NOMO-1 treated with DMSO at 0.1 percent for 48 hours (cell line): ENCODE results near the gene PNLIP.

ENCODE experiments used
- DNase-seq: peaks from one replicate; lab custom pipeline; 2025; ENCODE audit not compliant: unreplicated experiment; lab: John Stamatoyannopoulos, UW

PNLIP gene

GRCh38 chr10:116567335-116567734, 21.6 kb downstream of the PNLIP start:
- no peak for DNase-seq

GRCh38 chr10:116574797-116575196, 29.1 kb downstream of the PNLIP start:
- DNase-seq: no peak

GRCh38 chr10:116587878-116588591, 42.3 kb downstream of the PNLIP start:
- no peak for DNase-seq

DNA sequence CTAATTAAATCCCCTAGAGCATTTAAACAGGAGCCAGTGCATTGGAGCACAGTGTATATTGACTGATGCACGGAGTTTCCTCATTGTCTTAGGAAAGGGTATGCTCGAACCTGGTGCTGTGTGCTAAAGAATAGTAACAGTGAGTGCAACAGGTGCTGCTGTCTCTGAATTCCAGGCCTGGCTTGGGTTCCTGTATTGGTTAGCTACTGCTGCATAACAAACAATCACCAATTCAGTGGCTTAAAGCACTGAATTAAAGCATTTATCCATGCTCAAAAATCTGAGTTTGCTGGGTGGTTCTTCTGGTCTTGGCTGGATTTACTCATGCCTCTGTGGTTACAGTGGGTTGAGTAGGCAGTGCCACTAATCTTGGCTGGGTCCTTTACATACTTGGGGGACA, 43.3 kb downstream of the PNLIP start:
- DNase-seq: no peak

DNA sequence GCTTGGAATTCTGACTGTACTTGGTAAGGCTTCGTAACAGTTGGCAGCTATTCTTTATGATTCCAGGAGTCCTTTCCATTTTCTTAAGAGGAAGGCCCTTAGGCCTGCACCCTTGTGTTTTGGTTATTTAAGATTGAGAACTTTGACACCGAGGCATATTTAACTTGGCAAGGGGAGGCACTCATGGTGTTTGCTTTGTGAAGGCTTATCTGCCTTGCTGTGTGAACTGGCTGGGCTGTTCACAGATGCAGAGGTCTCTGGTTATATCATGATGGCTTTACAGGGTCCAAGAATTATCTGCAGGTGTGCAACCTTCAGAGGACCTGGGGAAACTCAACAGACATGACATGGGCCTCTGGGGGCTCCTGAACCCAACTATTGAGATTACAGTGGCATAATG, 44.2 kb downstream of the PNLIP start:
- no peak for DNase-seq

DNA sequence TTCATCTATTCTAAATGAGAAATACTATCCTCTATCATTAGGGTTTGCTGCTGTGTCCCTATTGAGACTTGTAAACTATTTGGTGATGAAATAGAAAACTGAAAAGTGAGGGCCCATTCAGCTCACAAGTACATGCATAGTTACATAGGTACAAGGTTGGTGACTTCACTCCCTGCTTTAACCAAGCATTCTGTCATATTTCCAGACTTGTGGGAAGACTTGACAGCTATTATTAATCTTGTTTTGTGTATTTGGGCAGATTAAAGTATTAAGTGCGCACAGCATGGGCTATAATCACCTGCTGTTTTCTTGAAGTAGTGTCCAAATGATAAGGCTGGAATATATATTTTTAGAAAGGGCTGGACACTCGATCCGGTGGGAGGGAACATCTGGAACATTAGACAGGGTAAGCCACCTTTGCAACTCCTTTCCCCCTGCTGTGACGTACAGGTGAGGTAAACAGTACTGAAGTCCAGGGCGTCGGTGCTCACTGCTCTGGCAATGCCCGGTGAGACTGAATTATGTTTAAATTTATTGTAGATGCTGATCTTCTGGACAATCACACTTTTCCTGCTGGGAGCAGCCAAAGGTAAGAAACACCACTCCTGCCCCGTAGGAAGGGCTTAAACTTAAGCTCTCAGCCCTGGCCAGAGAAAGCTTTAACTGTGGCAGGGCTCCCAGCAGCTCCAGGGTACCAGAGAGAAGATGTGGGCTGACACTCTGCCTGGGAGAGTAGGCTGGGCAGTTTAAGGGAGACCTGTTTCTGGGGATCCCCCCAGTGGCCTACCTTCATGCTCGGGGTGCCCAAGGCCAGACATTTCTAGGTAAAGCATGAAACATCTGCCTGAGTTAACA, 45.1 kb downstream of the PNLIP start, which contains the start of gene PNLIPRP1:
Gene PNLIPRP1 (plus strand): TSS at position 370 of the 855 bp plus-strand sequence. CDS start 171 bp downstream, at position 541.
- DNase-seq: no peak

- DNase-seq: no peak
These were observed 47.5 kb downstream of the PNLIP start for GRCh38 chr10:116593139-116593740.

DNA sequence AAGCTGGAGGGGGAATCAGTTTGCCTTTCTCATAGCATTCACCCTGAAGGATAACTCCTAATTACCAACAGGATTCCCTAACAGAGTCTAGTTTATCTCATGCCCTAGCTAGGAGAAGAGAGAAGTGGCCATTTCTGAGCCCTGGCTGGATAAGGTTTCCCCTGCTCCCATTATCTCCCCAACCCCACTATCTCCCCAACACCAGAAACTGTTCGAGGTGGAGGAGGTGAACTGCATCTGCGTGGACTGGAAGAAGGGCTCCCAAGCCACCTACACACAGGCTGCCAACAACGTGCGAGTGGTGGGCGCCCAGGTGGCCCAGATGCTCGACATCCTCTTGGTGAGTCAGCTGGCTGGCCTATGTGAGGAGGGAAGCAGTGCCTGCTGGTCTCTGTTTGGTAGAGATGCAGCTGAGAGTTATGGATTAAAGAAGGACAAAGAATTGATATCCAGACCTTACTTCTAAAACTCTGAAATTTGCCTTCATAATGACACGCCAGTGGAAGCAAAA, 48.8 kb downstream of the PNLIP start:
- no peak for DNase-seq

DNA sequence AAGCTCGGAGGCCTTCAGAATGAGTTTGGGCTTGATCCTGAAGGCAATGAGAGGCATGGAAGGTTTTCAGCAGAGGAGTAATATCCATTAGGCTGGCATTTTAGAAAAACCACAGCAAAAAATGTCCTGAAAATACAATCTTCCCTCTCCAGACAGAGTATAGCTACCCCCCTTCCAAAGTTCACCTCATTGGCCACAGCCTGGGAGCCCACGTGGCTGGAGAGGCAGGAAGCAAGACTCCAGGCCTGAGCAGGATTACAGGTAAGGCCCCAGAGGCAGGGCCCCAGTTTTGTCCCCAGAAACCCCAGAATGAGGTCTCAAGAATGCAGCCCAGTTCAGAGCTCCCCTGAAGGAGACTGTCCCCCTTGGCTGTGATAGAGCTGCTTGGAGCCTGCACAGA, 50.3 kb downstream of the PNLIP start:
- DNase-seq: no peak

DNA sequence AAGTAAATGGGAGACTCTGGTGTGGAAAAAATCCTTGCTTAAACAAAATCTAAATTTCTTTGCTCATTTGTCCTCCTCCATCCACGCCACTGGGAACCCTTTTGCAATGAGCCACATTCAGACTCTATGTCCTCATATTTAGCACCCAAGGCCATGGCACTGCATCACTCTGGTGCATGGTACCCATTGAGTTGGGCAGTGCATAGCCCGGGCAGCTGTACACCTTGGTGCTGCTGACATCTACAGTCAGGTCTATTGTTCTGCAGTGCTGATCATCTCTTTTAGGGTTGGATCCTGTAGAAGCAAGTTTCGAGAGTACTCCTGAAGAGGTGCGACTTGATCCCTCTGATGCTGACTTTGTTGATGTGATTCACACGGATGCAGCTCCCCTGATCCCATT, 51.8 kb downstream of the PNLIP start:
- DNase-seq: no peak

- DNase-seq: no peak
These were observed 52.6 kb downstream of the PNLIP start for GRCh38 chr10:116598329-116598728.

DNA sequence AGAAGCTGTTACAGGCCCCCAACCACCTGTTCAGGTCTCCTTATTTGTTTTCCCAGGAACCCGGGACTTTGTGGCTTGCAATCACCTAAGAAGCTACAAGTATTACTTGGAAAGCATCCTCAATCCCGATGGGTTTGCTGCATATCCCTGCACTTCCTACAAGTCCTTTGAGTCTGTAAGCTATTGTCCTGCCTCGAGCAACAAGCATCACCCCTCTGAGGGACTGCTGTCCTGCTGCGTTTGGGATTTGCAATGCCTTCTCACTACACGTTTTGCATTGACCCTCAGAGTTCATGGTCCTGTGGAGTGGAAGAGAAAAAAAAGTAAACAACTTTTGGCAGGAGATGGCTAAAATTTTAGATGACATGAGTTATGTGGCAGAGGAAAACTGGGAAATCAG, 54.3 kb downstream of the PNLIP start:
- no peak for DNase-seq

GRCh38 chr10:116602648-116603400, 57.1 kb downstream of the PNLIP start:
- DNase-seq: no peak

- DNase-seq: no peak
These were observed 60.3 kb downstream of the PNLIP start for GRCh38 chr10:116606061-116606483.

GRCh38 chr10:116607336-116607735, 61.6 kb downstream of the PNLIP start:
- DNase-seq: no peak

DNA sequence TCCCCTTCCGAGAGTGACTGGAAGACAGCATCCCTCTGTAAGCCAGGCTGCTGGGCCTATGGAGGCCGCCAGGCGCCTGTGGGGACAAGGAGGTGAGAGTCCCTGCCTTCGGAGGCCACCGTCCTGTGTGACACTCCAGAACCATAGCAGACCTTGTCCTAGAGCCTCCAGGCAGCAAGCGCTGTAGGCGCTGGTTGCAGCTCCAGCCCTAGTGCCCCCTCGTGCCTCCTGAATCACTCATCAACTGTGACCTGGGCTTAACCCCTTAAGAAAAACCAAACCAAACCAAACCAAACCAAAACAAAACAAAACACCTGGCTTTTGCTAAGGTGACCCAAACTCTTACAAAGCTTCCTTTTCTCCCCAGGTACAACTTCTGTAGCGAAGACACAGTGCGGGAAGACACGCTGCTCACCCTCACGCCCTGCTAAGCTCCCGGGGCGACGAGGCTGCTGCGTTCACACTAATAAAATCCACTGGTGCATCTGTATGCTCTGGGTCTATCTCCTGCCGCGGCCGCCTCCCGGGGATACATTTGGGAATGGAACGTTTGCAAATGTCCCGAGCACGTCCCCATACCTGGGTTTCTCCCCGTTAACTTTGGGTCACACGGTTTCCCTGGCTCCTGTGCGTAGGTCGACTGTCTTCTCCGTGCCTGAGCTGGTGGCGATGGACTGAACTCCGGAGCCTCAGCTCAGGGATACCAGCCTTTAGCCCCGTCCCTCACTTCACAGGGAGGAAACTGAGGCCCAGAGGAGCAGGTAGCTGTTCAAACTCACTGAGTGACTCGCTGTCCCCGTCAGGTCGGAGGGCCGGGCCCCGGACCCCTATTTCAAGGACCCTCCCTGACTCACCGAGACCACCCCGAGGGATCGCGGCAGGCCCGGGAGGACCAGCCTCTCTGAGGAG, 63.2 kb downstream of the PNLIP start:
- DNase-seq: no peak

DNA sequence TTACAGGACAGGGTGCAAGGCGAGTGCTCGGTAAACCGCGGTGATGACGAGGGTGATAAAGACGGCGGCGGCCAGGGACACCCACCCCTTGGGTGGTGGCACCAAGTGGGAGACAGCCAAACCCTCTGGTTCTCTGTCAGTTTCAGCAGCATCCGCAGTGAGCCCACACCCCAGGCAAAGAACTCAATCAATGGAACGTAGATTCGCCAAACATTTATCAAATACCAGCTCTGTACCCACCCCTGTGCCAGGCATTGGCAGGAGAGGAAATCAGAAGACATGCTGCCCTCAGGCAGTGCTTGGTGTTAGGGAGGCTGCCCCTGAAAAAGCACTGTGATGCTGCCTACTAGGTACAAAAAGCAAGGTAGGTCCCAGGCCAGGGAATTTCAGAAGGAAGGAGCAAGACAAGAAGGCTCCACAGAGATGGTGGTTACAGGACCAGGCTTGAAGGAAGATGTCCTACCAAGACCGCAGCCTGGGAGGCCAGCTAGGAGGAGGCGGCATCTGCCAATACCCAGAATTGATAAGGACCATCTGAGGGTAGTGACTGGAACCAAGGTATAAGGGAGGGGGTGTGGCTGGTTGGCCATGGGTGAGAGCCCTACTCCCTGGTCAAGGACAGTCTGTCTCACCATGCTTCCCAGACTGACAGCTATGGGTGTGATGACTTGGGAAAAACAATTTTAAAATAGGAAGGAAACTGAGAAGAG, 64.9 kb downstream of the PNLIP start:
- no peak for DNase-seq

DNA sequence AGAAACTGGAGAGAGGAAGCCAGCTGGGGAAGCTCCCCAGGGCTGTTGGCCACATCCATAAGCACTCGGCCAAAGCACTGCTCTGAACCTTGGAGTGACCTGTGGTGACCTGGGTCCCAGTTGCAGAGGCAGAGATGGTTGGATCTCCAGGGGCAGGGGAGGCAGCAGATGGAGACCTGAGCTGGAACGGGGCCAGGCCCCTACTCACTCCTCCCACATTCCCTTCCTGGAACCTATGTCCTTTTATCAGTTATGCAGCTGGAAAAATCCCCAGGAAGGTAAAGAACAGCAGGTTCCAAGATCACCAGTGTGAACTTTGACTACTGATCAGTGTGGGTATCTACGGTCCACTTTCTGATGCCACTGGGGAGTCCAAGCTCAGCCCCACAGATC, 65.4 kb downstream of the PNLIP start:
- no peak for DNase-seq

- no peak for DNase-seq
These were observed 66.5 kb downstream of the PNLIP start for GRCh38 chr10:116612107-116612769.
